Ectodermal cell (in vitro differentiated cells): ENCODE results near the gene KRTAP10-12.

Experiments
- H3K27ac ChIP-seq: 2 replicates; pipeline ENCODE4 v1.7.0; 2013; ENCODE audit warnings: mild to moderate bottlenecking, low read depth, low read length; ENCODE audit not compliant: insufficient read depth, poor library complexity, severe bottlenecking
- H3K27me3 ChIP-seq: 2 replicates; pipeline ENCODE4 v1.7.0; 2013; ENCODE audit warnings: mild to moderate bottlenecking, low read length; ENCODE audit not compliant: insufficient read depth, control insufficient read depth, poor library complexity, severe bottlenecking
- H3K36me3 ChIP-seq: one replicate; pipeline ENCODE4 v1.7.0; 2013; ENCODE audit warnings: low read length; ENCODE audit not compliant: control insufficient read depth, insufficient read depth
- H3K4me1 ChIP-seq: one replicate; pipeline ENCODE4 v1.7.0; 2013; ENCODE audit warnings: low read length; ENCODE audit not compliant: control insufficient read depth, insufficient read depth
- H3K4me3 ChIP-seq: 2 replicates; pipeline ENCODE4 v1.7.0; 2013; ENCODE audit warnings: low read depth, low read length, control low read depth; ENCODE audit not compliant: insufficient read depth
- H3K9me3 ChIP-seq: 2 replicates; pipeline ENCODE4 v1.7.0; 2013; ENCODE audit warnings: mild to moderate bottlenecking, low read length, moderate library complexity; ENCODE audit not compliant: control insufficient read depth
- WGBS, 2 experiments: methylation state at CpG; one replicate each; pipeline ENCODE4 v1.1.7; 2013; ENCODE audit warnings: missing lambda C conversion rate in 2 of 2; 5-methylcytosine and 5-hydroxymethylcytosine counted together

Gene KRTAP10-12

DNA sequence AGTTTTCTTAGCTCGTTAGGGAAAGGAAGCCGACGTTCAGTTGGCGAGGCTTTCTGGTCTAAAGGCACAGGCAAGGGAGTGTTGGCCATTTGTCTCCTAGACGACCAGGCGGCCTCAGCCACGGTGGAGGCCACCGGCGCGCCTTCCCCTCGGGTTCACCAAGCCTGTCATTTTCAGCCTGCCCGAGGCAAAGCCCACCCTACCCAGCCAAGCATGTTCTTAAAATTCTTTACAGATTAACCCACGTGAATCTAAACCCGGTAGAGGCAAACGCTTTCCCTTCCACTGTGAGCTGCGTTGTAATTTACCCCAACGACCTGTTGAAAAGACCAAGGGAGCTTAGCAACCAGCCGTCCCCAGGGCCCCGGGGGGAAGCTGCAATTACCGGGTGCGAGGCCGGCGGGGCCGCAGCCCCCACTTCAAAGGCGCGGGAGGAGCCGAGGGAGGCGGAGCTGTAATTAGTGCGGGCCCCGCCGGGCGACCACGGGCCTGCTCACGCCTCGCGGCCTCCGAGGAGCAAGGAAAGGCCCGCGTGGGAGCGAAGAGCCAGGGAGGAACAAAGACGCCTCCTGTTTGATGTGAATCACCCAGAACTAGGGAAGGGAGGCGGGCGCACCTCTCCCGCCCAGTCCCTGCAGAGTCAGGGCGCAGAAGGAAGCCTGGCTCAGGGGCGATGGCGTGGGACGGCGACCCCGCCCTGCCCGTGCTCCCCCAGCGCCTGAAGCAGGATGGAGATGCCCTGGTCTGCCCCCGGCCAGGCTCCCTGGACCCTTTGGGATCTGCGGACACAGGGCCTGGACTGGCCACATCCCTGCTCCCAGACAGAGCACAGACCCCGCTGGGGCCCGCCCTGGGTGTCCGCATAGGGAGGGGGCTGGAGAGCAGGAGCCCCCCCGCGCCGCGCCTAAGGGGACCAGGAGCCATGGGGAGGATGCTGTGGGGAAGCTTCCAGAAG, 26.5 kb downstream of the KRTAP10-12 start:
- Histone ChIP-seq H3K4me3 (no peak overlapping the region), H3K9me3 (no peaks in the 10 kb centered on the region)
- 42 to 43% methylated on average over 61 of the region's 61 CpGs for WGBS, 2 experiments

DNA sequence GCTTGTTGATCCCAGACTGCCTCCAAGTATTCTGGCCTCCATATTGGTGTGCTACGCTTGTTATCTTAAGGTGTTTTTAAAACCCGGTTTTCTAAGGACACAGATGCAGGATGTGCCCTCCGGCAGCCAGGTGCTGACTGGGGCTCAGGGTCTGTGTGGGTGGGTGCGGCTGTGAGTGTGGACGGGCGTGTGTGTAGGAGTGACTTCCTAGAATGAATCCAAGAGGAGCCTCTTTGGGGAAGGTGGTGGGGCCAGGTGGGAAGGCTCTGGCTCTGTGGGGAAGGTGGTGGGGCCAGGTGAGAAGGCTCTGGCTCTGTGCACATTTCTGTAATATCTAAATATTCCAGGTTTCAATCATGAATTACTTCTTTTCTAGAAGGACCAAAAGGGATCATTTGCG, 27.2 kb downstream of the KRTAP10-12 start:
- 95 to 96% methylated on average over 7 of the region's 7 CpGs for WGBS, 2 experiments
- Histone ChIP-seq H3K9me3 (no peaks in the 10 kb centered on the region), H3K4me1 (peaks cover 5% of the 10 kb centered on the region), H3K4me3 (no peak overlapping the region), H3K27me3 (peaks cover 10% of the 10 kb centered on the region), H3K27ac (no peak overlapping the region), H3K36me3 (no peaks in the 10 kb centered on the region)

More for the DNA sequence above, 26.5 kb downstream of the KRTAP10-12 start:
- Histone ChIP-seq H3K27me3 (peaks cover 10% of the 10 kb centered on the region), H3K36me3 (no peaks in the 10 kb centered on the region), H3K27ac (peak overlapping the region; percentile 47), H3K4me1 (peaks cover 8% of the 10 kb centered on the region)

DNA sequence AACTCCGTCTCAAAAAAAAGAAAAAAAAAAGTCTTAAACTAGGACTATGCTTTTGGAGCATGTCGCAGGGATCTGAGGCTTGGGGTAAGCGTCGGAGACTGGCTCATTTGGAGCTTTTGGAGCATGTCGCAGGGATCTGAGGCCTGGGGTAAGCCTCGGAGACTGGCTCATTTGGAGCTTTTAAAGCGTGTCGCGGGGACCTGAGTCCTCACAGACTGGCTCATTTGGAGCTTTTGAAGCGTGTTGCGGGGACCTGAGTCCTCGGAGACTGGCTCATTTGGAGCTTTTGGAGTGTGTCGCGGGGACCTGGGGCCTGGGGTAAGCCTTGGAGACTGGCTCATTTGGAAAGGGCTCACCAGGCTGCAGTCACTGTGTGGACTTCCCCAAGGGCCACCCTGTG, 28.0 kb downstream of the KRTAP10-12 start:
- H3K4me1 ChIP-seq: peaks cover 5% of the 10 kb centered on the region
- no peak overlapping the region for H3K4me3 ChIP-seq
- no peak overlapping the region for H3K27ac ChIP-seq
- peaks cover 10% of the 10 kb centered on the region for H3K27me3 ChIP-seq
- H3K9me3 ChIP-seq: no peaks in the 10 kb centered on the region
- WGBS, 2 experiments: 93 to 94% methylated on average over 14 of the region's 14 CpGs
- H3K36me3 ChIP-seq: no peaks in the 10 kb centered on the region

DNA sequence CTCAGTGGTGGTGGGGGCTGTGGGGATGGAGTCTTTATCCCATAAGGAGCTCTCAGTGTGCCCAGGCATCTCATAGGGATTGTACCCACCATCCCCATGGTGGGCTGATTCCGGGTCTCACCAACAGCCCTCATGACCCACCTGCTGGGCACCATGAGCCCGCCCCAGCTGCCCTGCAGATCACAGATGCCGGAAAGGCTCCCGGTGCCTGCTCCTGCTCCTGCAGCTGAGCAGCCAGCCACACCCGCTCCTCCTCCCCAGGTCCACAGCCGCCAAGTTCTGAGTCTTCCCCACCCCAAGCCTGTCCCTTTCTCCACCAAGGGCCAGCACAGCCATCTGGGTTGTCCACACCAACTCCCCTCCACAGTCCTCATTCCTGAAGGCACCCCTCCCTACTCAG, 29.9 kb downstream of the KRTAP10-12 start:
- WGBS, 2 experiments: 81 to 87% methylated on average over 6 of the region's 6 CpGs
- H3K27ac ChIP-seq: no peak overlapping the region
- no peak overlapping the region for H3K4me3 ChIP-seq
- H3K9me3 ChIP-seq: no peaks in the 10 kb centered on the region
- H3K27me3 ChIP-seq: peaks cover 10% of the 10 kb centered on the region
- H3K36me3 ChIP-seq: no peaks in the 10 kb centered on the region
- peaks cover 5% of the 10 kb centered on the region for H3K4me1 ChIP-seq

DNA sequence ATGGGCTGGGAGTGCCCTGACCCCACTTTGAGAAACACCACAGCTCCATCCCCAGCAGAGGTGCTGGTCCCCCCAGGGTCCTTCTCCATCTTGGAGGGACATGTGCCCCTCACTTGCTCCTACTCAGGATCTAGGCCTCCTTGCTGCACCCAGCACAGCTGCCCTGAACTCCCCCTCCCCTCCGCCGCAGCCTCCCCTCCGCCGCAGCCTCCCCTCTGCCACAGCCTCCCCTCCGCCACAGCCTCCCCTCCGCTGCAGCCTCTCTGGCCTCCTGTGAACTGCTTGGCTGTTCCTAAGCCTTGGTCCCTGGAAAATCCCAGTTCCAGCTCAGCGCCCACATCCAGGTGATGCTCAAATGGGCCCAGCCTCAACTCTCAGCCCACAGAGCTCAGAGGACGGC, 30.3 kb downstream of the KRTAP10-12 start:
- no peaks in the 10 kb centered on the region for H3K36me3 ChIP-seq
- H3K4me1 ChIP-seq: peaks cover 5% of the 10 kb centered on the region
- H3K27me3 ChIP-seq: peaks cover 10% of the 10 kb centered on the region
- H3K9me3 ChIP-seq: no peaks in the 10 kb centered on the region
- 96 to 97% methylated on average over 8 of the region's 8 CpGs for WGBS, 2 experiments
- no peak overlapping the region for H3K4me3 ChIP-seq
- H3K27ac ChIP-seq: no peak overlapping the region

DNA sequence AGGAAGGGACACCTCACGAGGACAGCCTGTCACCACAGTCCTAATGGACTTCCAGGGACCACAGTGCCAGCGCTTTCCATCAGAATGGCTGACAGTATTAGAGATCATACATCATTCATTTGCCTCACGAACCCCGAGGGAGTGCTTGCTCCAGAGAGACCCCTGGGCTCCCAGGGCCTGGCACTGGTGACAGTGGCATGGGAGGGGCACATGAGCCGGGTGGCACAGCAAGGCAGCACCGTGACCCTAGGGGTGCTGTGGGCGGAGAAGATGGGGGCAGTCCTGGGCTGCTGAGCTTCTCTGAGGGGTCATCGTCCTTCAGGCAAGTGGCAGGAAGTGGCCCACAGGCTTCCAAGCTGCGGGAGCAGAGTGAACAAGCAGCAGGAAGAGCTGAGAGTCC, 30.8 kb downstream of the KRTAP10-12 start:
- Histone ChIP-seq H3K36me3 (no peaks in the 10 kb centered on the region), H3K4me3 (no peak overlapping the region), H3K27ac (no peak overlapping the region), H3K9me3 (no peaks in the 10 kb centered on the region), H3K27me3 (peaks cover 10% of the 10 kb centered on the region), H3K4me1 (peaks cover 2% of the 10 kb centered on the region)
- 89 to 93% methylated on average over 9 of the region's 9 CpGs for WGBS, 2 experiments

DNA sequence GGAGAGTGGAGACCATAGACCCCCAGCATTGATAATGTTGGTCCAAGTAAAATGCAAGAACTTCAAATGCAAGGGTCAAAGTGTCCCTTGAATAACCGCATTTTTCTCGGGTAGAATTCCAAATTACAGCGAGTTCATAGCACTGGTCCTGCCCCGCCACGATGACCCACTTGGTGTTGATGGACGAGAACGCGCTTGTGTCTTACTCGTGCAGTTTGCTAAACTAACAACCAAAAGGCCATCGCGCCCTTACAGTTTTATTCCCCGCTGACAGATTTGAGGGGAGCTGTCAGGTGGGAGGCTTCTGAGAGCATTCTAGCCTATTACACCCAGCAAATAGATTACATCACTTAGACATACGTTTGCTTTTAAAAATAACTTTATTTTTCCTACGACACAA, 31.7 kb downstream of the KRTAP10-12 start:
- no peaks in the 10 kb centered on the region for H3K36me3 ChIP-seq
- WGBS, 2 experiments: 94 to 95% methylated on average over 14 of the region's 14 CpGs

DNA sequence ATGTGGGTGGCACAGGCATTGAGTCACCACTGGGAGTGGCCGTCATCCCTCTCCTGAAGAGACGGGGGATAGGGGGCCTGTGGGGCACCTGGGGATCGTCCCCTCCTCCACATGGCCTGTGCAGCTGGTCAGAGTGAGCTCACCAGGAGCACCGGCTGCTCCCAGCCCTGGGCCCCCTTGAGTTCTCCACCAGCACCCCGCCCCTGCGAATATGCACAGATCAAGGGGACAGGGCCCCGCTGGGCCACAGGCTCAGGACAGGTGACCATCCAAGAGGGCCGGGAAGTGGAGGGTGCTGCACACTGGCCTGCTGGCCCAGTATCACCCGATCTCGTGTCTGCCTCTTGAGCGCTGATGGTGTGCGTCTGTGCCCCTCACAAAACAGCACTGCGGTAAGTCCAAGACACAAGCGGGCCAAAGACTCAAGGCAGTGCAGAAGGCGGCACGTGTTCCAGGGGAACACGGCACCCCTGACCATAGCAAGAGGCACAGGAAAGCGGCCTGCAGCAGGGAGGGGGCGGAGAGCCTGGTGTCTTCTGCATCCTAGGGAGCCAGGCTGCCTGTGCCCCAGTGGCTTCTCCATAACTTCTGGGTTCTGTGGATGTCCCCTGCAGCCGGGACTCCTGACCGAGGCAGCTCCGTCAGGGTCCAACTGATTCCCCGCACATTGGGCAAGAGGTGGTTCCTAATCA, 32.5 kb downstream of the KRTAP10-12 start:
- H3K4me3 ChIP-seq: no peak overlapping the region
- H3K9me3 ChIP-seq: no peaks in the 10 kb centered on the region
- WGBS, 2 experiments: 92 to 96% methylated on average over 23 of the region's 23 CpGs
- no peaks in the 10 kb centered on the region for H3K4me1 ChIP-seq
- no peaks in the 10 kb centered on the region for H3K36me3 ChIP-seq
- no peaks in the 10 kb centered on the region for H3K27me3 ChIP-seq
- no peak overlapping the region for H3K27ac ChIP-seq

More for the DNA sequence above, 31.7 kb downstream of the KRTAP10-12 start:
- H3K4me3 ChIP-seq: no peak overlapping the region
- peaks cover 3% of the 10 kb centered on the region for H3K27me3 ChIP-seq
- H3K27ac ChIP-seq: no peak overlapping the region
- no peaks in the 10 kb centered on the region for H3K4me1 ChIP-seq
- no peaks in the 10 kb centered on the region for H3K9me3 ChIP-seq

DNA sequence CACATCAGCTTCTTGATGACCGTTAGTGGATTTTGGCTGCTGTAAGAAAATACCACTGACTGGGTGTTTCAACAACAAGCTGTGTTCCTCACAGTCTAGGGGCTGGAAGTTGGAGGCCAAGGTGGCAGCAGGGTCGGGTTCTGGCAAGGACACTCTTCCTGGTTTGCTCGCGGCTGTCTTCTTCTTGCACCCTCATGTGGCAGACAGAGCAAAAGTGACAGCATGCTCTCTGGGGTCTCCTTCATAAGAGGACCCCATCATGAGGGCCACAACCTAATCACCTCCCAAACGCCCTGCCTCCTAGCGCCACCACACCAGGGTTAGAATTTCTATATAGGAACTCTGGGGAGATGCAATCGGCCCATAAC, 33.0 kb downstream of the KRTAP10-12 start:
- no peaks in the 10 kb centered on the region for H3K4me1 ChIP-seq
- H3K27ac ChIP-seq: no peak overlapping the region
- H3K4me3 ChIP-seq: no peak overlapping the region
- no peaks in the 10 kb centered on the region for H3K27me3 ChIP-seq
- H3K9me3 ChIP-seq: no peaks in the 10 kb centered on the region
- 94 to 95% methylated on average over 7 of the region's 7 CpGs for WGBS, 2 experiments
- no peaks in the 10 kb centered on the region for H3K36me3 ChIP-seq

DNA sequence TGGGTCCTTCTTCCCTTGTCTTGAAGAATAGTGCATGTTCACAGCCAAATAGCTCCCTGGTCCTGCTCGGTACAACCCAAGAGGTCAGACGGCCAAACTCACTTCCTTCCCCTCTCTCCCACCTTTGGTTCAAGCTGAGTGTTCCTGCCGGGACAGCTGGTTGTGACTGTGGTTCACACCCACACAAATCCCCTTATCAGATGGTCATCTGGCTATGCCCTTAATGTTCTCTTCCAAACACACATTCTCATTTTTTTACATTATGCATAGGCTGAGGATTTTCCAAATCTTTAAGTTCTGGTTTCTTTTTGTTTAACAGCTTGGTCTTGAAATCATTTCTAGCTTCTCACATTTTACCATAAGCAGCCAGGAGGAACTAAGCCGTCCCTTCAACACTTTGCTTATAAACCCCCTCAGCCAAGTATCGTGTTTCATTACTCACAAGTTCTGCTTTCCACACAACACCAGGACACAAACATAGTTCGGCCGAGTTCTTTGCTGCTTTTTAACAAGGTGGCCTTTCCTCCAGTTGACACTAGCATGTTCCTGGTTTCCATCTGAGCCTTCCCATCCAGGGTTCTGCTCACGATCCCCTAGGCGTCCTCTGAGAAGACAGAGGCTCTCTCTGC, 34.1 kb downstream of the KRTAP10-12 start:
- WGBS, 2 experiments: 87 to 88% methylated on average over 9 of the region's 9 CpGs
- Histone ChIP-seq H3K4me1 (no peaks in the 10 kb centered on the region), H3K9me3 (no peaks in the 10 kb centered on the region), H3K4me3 (no peak overlapping the region), H3K36me3 (no peaks in the 10 kb centered on the region), H3K27ac (no peak overlapping the region), H3K27me3 (no peaks in the 10 kb centered on the region)
